Measurements from ENCODE around the gene ACVR2A.
A peak's percentile ranks its signal among the peaks of the same experiment; 100 is the strongest.

Gene ACVR2A

GRCh38 chr2:147869934-147870333 is 25.1 kb downstream of the ACVR2A start:
- H3K4me3 ChIP-seq (ENCODE audit: control insufficient read depth in 1 of 7, extremely low read depth in 1 of 7, insufficient read depth in 4 of 7, low read depth in 2 of 7, low read length in 6 of 7), result no peak overlapping the region
- POLR2A ChIA-PET, result no interaction called here
- 100% methylated on average over 1 of the region's 2 CpGs for WGBS (ENCODE audit: insufficient coverage)

GRCh38 chr2:147872967-147873366 is 28.1 kb downstream of the ACVR2A start:
- Histone ChIP-seq H3K4me3 (ENCODE audit: control insufficient read depth in 1 of 7, extremely low read depth in 1 of 7, insufficient read depth in 4 of 7, low read depth in 2 of 7, low read length in 6 of 7) (no peak overlapping the region), H3K27me3 (replicated peaks in 2 of 5; ENCODE audit: control insufficient read depth in 4 of 5, insufficient read depth in 5 of 5, low read length in 4 of 5) (no peaks in the 10 kb centered on the region), H3K36me3 (ENCODE audit: control insufficient read depth in 4 of 4, insufficient read depth in 4 of 4, low read length in 3 of 4) (no peaks in the 10 kb centered on the region), H3K4me1 (ENCODE audit: control extremely low read depth in 1 of 4, control insufficient read depth in 4 of 4, insufficient read depth in 4 of 4, low read length in 3 of 4) (peaks cover 0 to 8% (median 4%) of the 10 kb centered on the region in 4 experiments), H3K27ac (ENCODE audit: insufficient read depth in 1 of 2, low read depth in 1 of 2, low read length in 2 of 2, poor library complexity in 1 of 2, severe bottlenecking in 2 of 2) (no peak overlapping the region), H3K9me3 (ENCODE audit: control extremely low read depth in 1 of 5, control insufficient read depth in 4 of 5, insufficient read depth in 2 of 5, low read depth in 1 of 5, low read length in 4 of 5) (no peaks in the 10 kb centered on the region)
- ChIA-PET CTCF (no interaction called here), POLR2A (no interaction called here)
- DNase-seq, result no peak

More at GRCh38 chr2:147869934-147870333, 25.1 kb downstream of the ACVR2A start:
- Histone ChIP-seq H3K27me3 (replicated peaks in 2 of 5; ENCODE audit: control insufficient read depth in 4 of 5, insufficient read depth in 5 of 5, low read length in 4 of 5) (no peaks in the 10 kb centered on the region), H3K27ac (ENCODE audit: insufficient read depth in 1 of 2, low read depth in 1 of 2, low read length in 2 of 2, poor library complexity in 1 of 2, severe bottlenecking in 2 of 2) (no peak overlapping the region), H3K9me3 (ENCODE audit: control extremely low read depth in 1 of 5, control insufficient read depth in 4 of 5, insufficient read depth in 2 of 5, low read depth in 1 of 5, low read length in 4 of 5) (no peaks in the 10 kb centered on the region), H3K36me3 (ENCODE audit: control insufficient read depth in 4 of 4, insufficient read depth in 4 of 4, low read length in 3 of 4) (no peaks in the 10 kb centered on the region), H3K4me1 (ENCODE audit: control extremely low read depth in 1 of 4, control insufficient read depth in 4 of 4, insufficient read depth in 4 of 4, low read length in 3 of 4) (peaks cover 0 to 17% (median 9%) of the 10 kb centered on the region in 4 experiments)
- no peak for DNase-seq
- CTCF ChIA-PET, result no interaction called here

GRCh38 chr2:147873859-147874483 is 29.1 kb downstream of the ACVR2A start:
- Histone ChIP-seq H3K4me3 (ENCODE audit: control insufficient read depth in 1 of 7, extremely low read depth in 1 of 7, insufficient read depth in 4 of 7, low read depth in 2 of 7, low read length in 6 of 7) (no peak overlapping the region), H3K36me3 (ENCODE audit: control insufficient read depth in 4 of 4, insufficient read depth in 4 of 4, low read length in 3 of 4) (no peaks in the 10 kb centered on the region), H3K27ac (ENCODE audit: insufficient read depth in 1 of 2, low read depth in 1 of 2, low read length in 2 of 2, poor library complexity in 1 of 2, severe bottlenecking in 2 of 2) (no peak overlapping the region), H3K27me3 (replicated peaks in 2 of 5; ENCODE audit: control insufficient read depth in 4 of 5, insufficient read depth in 5 of 5, low read length in 4 of 5) (no peaks in the 10 kb centered on the region), H3K4me1 (ENCODE audit: control extremely low read depth in 1 of 4, control insufficient read depth in 4 of 4, insufficient read depth in 4 of 4, low read length in 3 of 4) (peaks cover 0 to 4% (median 2%) of the 10 kb centered on the region in 4 experiments), H3K9me3 (ENCODE audit: control extremely low read depth in 1 of 5, control insufficient read depth in 4 of 5, insufficient read depth in 2 of 5, low read depth in 1 of 5, low read length in 4 of 5) (no peaks in the 10 kb centered on the region)
- DNase-seq, result no peak
- ChIA-PET POLR2A (no interaction called here), CTCF (interaction anchor here (0.7 kb wide), 1 partner anchor 9 kb away, joined by 3 read pairs; no protein-coding TSS in a partner anchor)
- 100% methylated on average over 1 of the region's 1 CpG for WGBS (ENCODE audit: insufficient coverage)

GRCh38 chr2:147879846-147880245 is 35.0 kb downstream of the ACVR2A start:
- CTCF ChIA-PET, result interaction anchor here (0.6 kb wide), 1 partner anchor 836 kb away, joined by 3 read pairs; no protein-coding TSS in a partner anchor

GRCh38 chr2:147882631-147883030 is 37.8 kb downstream of the ACVR2A start:
- H3K4me3 ChIP-seq (ENCODE audit: control insufficient read depth in 1 of 7, extremely low read depth in 1 of 7, insufficient read depth in 4 of 7, low read depth in 2 of 7, low read length in 6 of 7), result no peak overlapping the region
- no peaks in the 10 kb centered on the region for H3K27me3 ChIP-seq (replicated peaks in 2 of 5; ENCODE audit: control insufficient read depth in 4 of 5, insufficient read depth in 5 of 5, low read length in 4 of 5)
- peaks cover 0 to 6% (median 0%) of the 10 kb centered on the region in 4 experiments for H3K4me1 ChIP-seq (ENCODE audit: control extremely low read depth in 1 of 4, control insufficient read depth in 4 of 4, insufficient read depth in 4 of 4, low read length in 3 of 4)
- no peaks in the 10 kb centered on the region for H3K9me3 ChIP-seq (ENCODE audit: control extremely low read depth in 1 of 5, control insufficient read depth in 4 of 5, insufficient read depth in 2 of 5, low read depth in 1 of 5, low read length in 4 of 5)
- H3K36me3 ChIP-seq (ENCODE audit: control insufficient read depth in 4 of 4, insufficient read depth in 4 of 4, low read length in 3 of 4), result no peaks in the 10 kb centered on the region
- no peak overlapping the region for H3K27ac ChIP-seq (ENCODE audit: insufficient read depth in 1 of 2, low read depth in 1 of 2, low read length in 2 of 2, poor library complexity in 1 of 2, severe bottlenecking in 2 of 2)
- ChIA-PET POLR2A (no interaction called here), CTCF (interaction anchor here (0.8 kb wide), 1 partner anchor 8 kb away, joined by 3 read pairs; no protein-coding TSS in a partner anchor)
- no peak for DNase-seq

More at GRCh38 chr2:147879846-147880245, 35.0 kb downstream of the ACVR2A start:
- H3K4me3 ChIP-seq (ENCODE audit: control insufficient read depth in 1 of 7, extremely low read depth in 1 of 7, insufficient read depth in 4 of 7, low read depth in 2 of 7, low read length in 6 of 7), result no peak overlapping the region
- H3K9me3 ChIP-seq (ENCODE audit: control extremely low read depth in 1 of 5, control insufficient read depth in 4 of 5, insufficient read depth in 2 of 5, low read depth in 1 of 5, low read length in 4 of 5), result no peaks in the 10 kb centered on the region
- H3K4me1 ChIP-seq (ENCODE audit: control extremely low read depth in 1 of 4, control insufficient read depth in 4 of 4, insufficient read depth in 4 of 4, low read length in 3 of 4), result peaks cover 0 to 8% (median 2%) of the 10 kb centered on the region in 4 experiments
- no peak overlapping the region for H3K27ac ChIP-seq (ENCODE audit: insufficient read depth in 1 of 2, low read depth in 1 of 2, low read length in 2 of 2, poor library complexity in 1 of 2, severe bottlenecking in 2 of 2)
- POLR2A ChIA-PET, result no interaction called here
- no peaks in the 10 kb centered on the region for H3K36me3 ChIP-seq (ENCODE audit: control insufficient read depth in 4 of 4, insufficient read depth in 4 of 4, low read length in 3 of 4)
- no peak for DNase-seq
- H3K27me3 ChIP-seq (replicated peaks in 2 of 5; ENCODE audit: control insufficient read depth in 4 of 5, insufficient read depth in 5 of 5, low read length in 4 of 5), result no peaks in the 10 kb centered on the region

GRCh38 chr2:147884830-147885229 is 40.0 kb downstream of the ACVR2A start:
- H3K27me3 ChIP-seq (replicated peaks in 2 of 5; ENCODE audit: control insufficient read depth in 4 of 5, insufficient read depth in 5 of 5, low read length in 4 of 5), result no peaks in the 10 kb centered on the region
- no peaks in the 10 kb centered on the region for H3K36me3 ChIP-seq (ENCODE audit: control insufficient read depth in 4 of 4, insufficient read depth in 4 of 4, low read length in 3 of 4)
- H3K27ac ChIP-seq (ENCODE audit: insufficient read depth in 1 of 2, low read depth in 1 of 2, low read length in 2 of 2, poor library complexity in 1 of 2, severe bottlenecking in 2 of 2), result peak overlapping the region in 1 of 2 experiments; percentile 25
- DNase-seq, result peak in 2 of 3 donors; percentile 17 to 20
- ChIA-PET POLR2A (interaction anchor here (0.5 kb wide), 1 partner anchor 33 kb away, joined by 5 read pairs; no protein-coding TSS in a partner anchor), CTCF (interaction anchor here (1.8 kb wide), 1 partner anchor 40 kb away, joined by 4 read pairs; the partner anchor contains the start of gene ACVR2A)
- H3K9me3 ChIP-seq (ENCODE audit: control extremely low read depth in 1 of 5, control insufficient read depth in 4 of 5, insufficient read depth in 2 of 5, low read depth in 1 of 5, low read length in 4 of 5), result no peaks in the 10 kb centered on the region
- peaks cover 0 to 6% (median 0%) of the 10 kb centered on the region in 4 experiments for H3K4me1 ChIP-seq (ENCODE audit: control extremely low read depth in 1 of 4, control insufficient read depth in 4 of 4, insufficient read depth in 4 of 4, low read length in 3 of 4)
- peak overlapping the region in 3 of 7 experiments; percentile 43 to 66 (median 48) for H3K4me3 ChIP-seq (ENCODE audit: control insufficient read depth in 1 of 7, extremely low read depth in 1 of 7, insufficient read depth in 4 of 7, low read depth in 2 of 7, low read length in 6 of 7)

- WGBS (ENCODE audit: insufficient coverage), result no CpG with 5 or more reads among the region's 2 CpGs
- H3K9me3 ChIP-seq (ENCODE audit: control extremely low read depth in 1 of 5, control insufficient read depth in 4 of 5, insufficient read depth in 2 of 5, low read depth in 1 of 5, low read length in 4 of 5), result no peaks in the 10 kb centered on the region
- ChIA-PET POLR2A (no interaction called here), CTCF (interaction anchor here (1.0 kb wide), 1 partner anchor 24 kb away, joined by 4 read pairs; no protein-coding TSS in a partner anchor)
- no peak overlapping the region for H3K4me3 ChIP-seq (ENCODE audit: control insufficient read depth in 1 of 7, extremely low read depth in 1 of 7, insufficient read depth in 4 of 7, low read depth in 2 of 7, low read length in 6 of 7)
- no peaks in the 10 kb centered on the region for H3K27me3 ChIP-seq (replicated peaks in 2 of 5; ENCODE audit: control insufficient read depth in 4 of 5, insufficient read depth in 5 of 5, low read length in 4 of 5)
- H3K36me3 ChIP-seq (ENCODE audit: control insufficient read depth in 4 of 4, insufficient read depth in 4 of 4, low read length in 3 of 4), result no peaks in the 10 kb centered on the region
- no peak for DNase-seq
- H3K27ac ChIP-seq (ENCODE audit: insufficient read depth in 1 of 2, low read depth in 1 of 2, low read length in 2 of 2, poor library complexity in 1 of 2, severe bottlenecking in 2 of 2), result no peak overlapping the region
- peaks cover 0 to 6% (median 0%) of the 10 kb centered on the region in 4 experiments for H3K4me1 ChIP-seq (ENCODE audit: control extremely low read depth in 1 of 4, control insufficient read depth in 4 of 4, insufficient read depth in 4 of 4, low read length in 3 of 4)
These were observed 41.3 kb downstream of the ACVR2A start for GRCh38 chr2:147886136-147886535.
